ENCODE data around the gene DIAPH3.
A peak's percentile ranks its signal among the peaks of the same experiment; 100 is the strongest.
"Not testable (repeated sequence)": the region's sequence is repeated elsewhere in the genome, so short reads cannot be mapped to it uniquely, and the experiment has no call there.

The DIAPH3 gene

DNA sequence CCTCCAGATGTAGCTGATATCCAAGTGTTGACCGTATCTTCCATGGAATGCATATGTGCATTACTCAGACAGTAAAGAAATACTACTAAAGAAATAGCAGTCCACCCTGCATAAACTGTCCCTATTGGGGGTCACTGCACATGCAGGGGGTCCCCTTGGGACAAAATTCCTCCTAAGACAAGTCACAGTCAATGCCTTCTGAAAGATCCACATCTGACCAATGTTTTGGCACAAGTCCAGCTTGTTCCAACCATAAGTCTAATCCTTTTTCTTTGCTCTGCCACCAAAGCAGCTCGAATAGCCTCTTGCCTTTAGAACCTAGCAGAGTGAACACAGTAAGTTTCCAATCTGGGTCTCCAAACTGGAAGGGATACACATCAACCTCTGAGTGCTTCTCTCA, 87.9 kb downstream of the DIAPH3 start:
- no peak for DNase-seq
- TF ChIP-seq, protein P1, sequence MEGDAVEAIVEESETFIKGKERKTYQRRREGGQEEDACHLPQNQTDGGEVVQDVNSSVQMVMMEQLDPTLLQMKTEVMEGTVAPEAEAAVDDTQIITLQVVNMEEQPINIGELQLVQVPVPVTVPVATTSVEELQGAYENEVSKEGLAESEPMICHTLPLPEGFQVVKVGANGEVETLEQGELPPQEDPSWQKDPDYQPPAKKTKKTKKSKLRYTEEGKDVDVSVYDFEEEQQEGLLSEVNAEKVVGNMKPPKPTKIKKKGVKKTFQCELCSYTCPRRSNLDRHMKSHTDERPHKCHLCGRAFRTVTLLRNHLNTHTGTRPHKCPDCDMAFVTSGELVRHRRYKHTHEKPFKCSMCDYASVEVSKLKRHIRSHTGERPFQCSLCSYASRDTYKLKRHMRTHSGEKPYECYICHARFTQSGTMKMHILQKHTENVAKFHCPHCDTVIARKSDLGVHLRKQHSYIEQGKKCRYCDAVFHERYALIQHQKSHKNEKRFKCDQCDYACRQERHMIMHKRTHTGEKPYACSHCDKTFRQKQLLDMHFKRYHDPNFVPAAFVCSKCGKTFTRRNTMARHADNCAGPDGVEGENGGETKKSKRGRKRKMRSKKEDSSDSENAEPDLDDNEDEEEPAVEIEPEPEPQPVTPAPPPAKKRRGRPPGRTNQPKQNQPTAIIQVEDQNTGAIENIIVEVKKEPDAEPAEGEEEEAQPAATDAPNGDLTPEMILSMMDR (IDR thresholded peaks at IDR 0.05), result no peak
- H3K36me3 Mint-ChIP-seq (ENCODE audit: low read depth), result peaks cover 12% of the 10 kb centered on the region
- no peaks in the 10 kb centered on the region for H3K4me1 Mint-ChIP-seq
- H3K9me3 Mint-ChIP-seq, result peaks cover 4% of the 10 kb centered on the region
- no peak overlapping the region for H3K4me3 Mint-ChIP-seq
- no peaks in the 10 kb centered on the region for H3K27me3 Mint-ChIP-seq (ENCODE audit: low read depth, poor library complexity)
- H3K27ac Mint-ChIP-seq, result no peak overlapping the region

DNA sequence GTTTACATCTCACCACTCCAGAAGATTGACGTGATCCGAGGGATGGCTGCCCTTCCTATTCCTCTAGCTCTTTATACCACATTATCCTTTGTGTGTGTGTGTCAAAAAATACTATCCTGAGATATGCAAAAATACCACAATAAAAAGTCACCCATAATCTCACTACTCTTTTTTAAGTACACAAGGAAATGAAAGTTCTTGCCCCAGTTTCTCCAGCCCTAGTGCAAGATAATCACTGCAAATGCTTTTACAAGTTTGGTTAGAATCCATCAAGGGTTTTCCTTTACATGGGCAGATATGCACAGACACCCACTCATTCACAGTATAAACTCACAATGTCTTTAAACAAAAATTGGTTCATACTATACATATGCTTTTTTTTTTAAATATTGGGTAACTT, 89.3 kb downstream of the DIAPH3 start:
- TF ChIP-seq, protein P1 (IDR thresholded peaks at IDR 0.05), result no peak
- H3K4me1 Mint-ChIP-seq, result no peaks in the 10 kb centered on the region
- DNase-seq, result no peak
- peaks cover 26% of the 10 kb centered on the region for H3K36me3 Mint-ChIP-seq (ENCODE audit: low read depth)
- no peak overlapping the region for H3K4me3 Mint-ChIP-seq
- peaks cover 16% of the 10 kb centered on the region for H3K9me3 Mint-ChIP-seq
- peak overlapping the region; percentile 13 for H3K27ac Mint-ChIP-seq
- no peaks in the 10 kb centered on the region for H3K27me3 Mint-ChIP-seq (ENCODE audit: low read depth, poor library complexity)

DNA sequence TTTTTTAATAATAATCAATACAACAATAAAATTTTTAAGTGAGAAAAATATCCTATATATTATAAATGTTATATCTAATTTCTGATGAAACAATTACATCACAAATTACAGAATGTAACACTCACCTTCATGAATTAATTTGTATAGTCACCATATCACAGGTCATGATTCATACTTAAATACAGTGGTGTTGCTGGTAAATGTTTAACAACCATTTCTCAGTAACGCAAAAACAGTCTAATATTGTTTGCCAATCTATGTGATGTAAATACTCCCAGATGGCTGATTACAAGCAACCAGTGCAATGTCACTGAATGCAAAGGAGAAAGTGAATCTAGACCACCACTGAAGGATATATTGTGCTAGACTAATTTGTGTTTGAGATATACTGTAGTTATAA, 97.5 kb downstream of the DIAPH3 start:
- H3K9me3 Mint-ChIP-seq, result peaks cover 33% of the 10 kb centered on the region
- no peak for DNase-seq
- H3K36me3 Mint-ChIP-seq (ENCODE audit: low read depth), result peaks cover 48% of the 10 kb centered on the region
- no peaks in the 10 kb centered on the region for H3K4me1 Mint-ChIP-seq
- H3K4me3 Mint-ChIP-seq, result no peak overlapping the region
- H3K27ac Mint-ChIP-seq, result no peak overlapping the region
- H3K27me3 Mint-ChIP-seq (ENCODE audit: low read depth, poor library complexity), result no peaks in the 10 kb centered on the region
- TF ChIP-seq, protein P1 (IDR thresholded peaks at IDR 0.05), result no peak

DNA sequence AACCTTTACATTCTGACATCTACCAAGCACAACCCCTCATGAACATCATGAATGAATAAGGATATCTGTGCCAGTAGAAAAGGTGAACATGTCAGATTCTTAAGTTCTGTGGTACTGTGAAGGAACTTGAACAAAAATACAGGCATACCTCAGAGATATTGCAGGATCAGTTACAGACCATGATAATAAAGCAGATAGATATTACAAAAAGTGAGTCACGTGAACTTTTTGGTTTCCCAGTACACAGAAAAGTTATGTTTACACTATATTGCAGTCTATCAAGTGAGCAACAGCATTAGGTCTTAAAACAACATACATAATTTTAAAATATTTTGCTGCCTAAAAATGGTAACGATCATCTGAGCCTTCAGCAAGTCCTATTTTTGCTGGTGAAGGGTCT, 101.2 kb downstream of the DIAPH3 start:
- Mint-ChIP-seq H3K9me3 (peaks cover 19% of the 10 kb centered on the region), H3K27me3 (ENCODE audit: low read depth, poor library complexity) (peaks cover 1% of the 10 kb centered on the region), H3K27ac (no peak overlapping the region), H3K36me3 (ENCODE audit: low read depth) (peaks cover 41% of the 10 kb centered on the region), H3K4me1 (no peaks in the 10 kb centered on the region), H3K4me3 (no peak overlapping the region)
- DNase-seq, result no peak
- TF ChIP-seq, protein P1 (IDR thresholded peaks at IDR 0.05), result no peak

DNA sequence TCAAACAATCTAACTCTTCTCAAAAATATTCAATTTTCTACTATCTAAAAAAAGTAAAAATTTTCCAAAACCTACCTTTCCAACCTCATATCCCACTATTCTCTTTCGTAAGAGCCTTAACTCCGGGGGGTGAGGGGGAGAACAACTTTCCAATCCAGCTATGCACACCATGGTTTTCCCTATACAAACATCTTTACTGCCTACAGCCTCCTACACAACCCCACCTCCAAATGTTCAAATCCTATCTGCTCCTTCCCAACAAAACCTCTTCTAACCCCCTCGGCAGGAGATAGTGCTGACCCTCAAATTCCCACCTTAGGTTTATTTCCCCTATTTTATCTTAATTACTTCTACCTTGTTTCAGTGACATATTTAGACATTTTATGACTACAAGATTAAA, 102.0 kb downstream of the DIAPH3 start:
- H3K4me1 Mint-ChIP-seq, result no peaks in the 10 kb centered on the region

DNA sequence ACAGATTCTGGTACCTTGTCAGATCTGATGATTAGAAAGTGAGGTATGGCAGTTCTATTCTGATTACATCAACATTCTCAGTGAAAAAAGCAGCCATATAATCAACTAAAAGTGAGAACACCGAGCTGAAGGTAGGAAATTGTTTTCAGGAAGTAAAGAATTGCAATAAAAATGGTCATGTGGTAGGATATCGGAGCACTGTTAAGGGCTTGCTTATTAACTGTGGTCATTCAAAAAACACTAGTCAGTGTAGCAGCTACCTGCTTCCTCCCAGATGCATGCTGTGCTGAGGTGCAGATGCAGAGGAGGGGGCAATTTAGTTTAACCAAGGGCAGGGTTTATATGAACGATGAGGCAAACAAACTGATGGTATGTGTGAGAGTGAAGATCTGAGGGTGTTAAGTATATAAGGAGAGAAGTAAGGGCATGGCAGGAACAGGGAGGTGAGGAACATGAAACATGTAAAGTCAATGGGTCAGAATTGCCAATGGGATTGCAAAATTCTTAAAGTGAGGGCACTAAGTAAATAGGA, 111.9 kb downstream of the DIAPH3 start:
- Mint-ChIP-seq H3K9me3 (peaks cover 4% of the 10 kb centered on the region), H3K36me3 (ENCODE audit: low read depth) (no peaks in the 10 kb centered on the region), H3K27me3 (ENCODE audit: low read depth, poor library complexity) (no peaks in the 10 kb centered on the region), H3K4me1 (no peaks in the 10 kb centered on the region), H3K4me3 (no peak overlapping the region), H3K27ac (no peak overlapping the region)
- DNase-seq, result no peak
- TF ChIP-seq, protein P1 (IDR thresholded peaks at IDR 0.05), result no peak

More for the DNA sequence above, 102.0 kb downstream of the DIAPH3 start:
- DNase-seq, result no peak
- H3K27ac Mint-ChIP-seq, result no peak overlapping the region
- peaks cover 25% of the 10 kb centered on the region for H3K9me3 Mint-ChIP-seq
- H3K4me3 Mint-ChIP-seq, result no peak overlapping the region
- TF ChIP-seq, protein P1 (IDR thresholded peaks at IDR 0.05), result no peak
- H3K36me3 Mint-ChIP-seq (ENCODE audit: low read depth), result peaks cover 47% of the 10 kb centered on the region
- H3K27me3 Mint-ChIP-seq (ENCODE audit: low read depth, poor library complexity), result peaks cover 4% of the 10 kb centered on the region

DNA sequence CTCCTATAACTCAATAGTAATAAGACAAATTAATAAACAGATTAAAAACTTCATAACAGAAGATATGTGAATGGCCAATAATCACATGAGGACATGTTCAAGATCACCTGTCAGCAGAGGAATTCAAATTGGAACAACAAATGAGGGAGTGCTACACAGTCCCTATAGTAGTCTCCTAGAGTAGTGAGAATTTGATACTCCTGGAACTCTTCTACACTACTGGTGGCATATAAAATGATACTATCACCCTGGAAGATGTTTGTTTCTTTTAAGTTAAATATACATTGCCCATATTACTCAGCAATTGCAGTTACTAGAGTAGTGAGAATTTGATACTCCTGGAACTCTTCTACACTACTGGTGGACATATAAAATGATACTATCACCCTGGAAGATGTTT, 115.4 kb downstream of the DIAPH3 start:
- not testable (repeated sequence) for H3K27ac Mint-ChIP-seq; H3K4me3 Mint-ChIP-seq; H3K27me3 Mint-ChIP-seq (ENCODE audit: low read depth, poor library complexity); DNase-seq; H3K4me1 Mint-ChIP-seq; H3K9me3 Mint-ChIP-seq
- peaks cover 22% of the 10 kb centered on the region for H3K36me3 Mint-ChIP-seq (ENCODE audit: low read depth)
